HG02884 (cell line): ENCODE results near the gene CEP131.

Source experiments
- ATAC-seq: cut with Tn5 transposase; IDR thresholded peaks from one replicate; pipeline ENCODE4 v1.9.1; 2021; ENCODE audit warnings: mild to moderate bottlenecking, moderate library complexity; ENCODE audit not compliant: unreplicated experiment

Gene CEP131

DNA sequence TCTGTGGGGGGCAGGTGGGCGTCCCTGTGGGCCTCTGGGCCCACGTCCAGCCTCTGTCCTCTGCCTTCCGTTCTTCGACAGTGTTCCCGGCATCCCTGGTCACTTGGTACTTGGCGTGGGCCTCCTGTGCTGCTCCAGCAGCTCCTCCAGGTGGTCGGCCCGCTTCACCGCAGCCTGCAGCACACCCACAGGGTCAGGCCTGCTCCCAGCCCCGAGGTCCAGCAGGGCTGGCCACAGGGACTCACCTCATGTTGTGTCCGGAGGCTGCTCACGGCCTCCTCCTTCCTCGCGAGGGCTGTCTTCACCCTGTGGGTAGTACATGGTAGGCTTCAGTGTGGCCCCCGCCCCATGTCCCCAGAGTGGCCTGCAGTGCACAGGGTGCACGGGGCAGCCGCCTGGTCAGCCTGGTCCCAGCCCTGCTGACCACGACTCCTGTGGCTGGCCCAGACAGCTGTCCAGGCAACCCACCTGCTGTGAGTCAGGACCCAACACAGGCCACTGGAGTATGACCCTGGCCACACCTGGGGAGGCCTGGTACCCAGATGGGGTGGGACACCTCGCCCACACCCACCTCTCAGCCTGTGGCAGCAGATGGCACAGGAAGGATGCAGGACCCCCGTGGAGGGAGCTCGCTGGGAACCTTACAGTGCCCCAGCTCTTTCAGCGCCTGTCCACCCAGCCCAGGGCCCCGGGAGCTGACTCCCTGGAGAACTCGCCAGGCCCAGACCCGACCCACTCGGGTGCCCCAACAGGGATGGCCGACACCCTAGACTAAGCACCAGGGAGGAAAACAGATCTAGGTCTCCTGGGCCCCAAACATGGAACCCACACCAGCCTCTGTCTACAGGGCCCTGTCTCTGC is 32.9 kb downstream of the CEP131 start:
- no peak for ATAC-seq

DNA sequence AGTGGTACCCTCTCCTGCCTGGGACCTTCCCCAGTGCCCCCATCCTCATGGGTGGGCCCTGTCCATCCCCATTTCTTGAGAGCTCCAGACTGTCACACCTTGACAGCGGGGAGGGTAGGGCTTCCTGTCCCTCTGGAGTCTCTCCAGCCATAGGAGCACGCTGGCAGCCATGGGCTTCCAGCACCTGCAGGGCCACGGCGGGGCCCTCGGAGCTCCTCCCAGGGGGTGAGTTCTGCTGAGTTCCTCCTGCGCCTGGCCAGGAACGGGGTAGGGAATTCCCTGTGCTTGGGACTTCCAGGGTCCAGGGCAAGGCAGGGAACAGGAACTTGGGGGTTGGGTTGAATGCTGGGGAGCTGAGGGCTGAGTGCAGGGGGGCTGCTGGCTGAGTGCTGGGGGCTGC is 33.7 kb downstream of the CEP131 start:
- ATAC-seq, result no peak

DNA sequence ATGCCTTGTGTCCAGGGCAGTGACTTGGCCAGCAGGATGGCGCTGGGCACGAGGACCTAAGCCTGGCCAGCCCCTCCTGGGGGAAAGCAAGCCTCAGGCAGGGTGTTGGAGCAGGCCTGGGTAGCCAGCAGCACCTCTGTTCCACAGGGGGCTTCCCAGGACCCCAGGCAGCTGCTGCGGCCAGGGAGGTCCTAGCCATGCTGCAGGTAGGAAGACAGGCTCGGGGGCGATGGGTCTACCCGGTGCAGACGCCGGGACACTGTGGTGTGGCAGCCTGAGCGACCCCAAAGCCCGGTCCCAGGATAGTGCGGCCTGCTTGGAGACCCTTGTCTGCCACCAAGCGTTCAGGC is 34.3 kb downstream of the CEP131 start:
- ATAC-seq, result no peak

DNA sequence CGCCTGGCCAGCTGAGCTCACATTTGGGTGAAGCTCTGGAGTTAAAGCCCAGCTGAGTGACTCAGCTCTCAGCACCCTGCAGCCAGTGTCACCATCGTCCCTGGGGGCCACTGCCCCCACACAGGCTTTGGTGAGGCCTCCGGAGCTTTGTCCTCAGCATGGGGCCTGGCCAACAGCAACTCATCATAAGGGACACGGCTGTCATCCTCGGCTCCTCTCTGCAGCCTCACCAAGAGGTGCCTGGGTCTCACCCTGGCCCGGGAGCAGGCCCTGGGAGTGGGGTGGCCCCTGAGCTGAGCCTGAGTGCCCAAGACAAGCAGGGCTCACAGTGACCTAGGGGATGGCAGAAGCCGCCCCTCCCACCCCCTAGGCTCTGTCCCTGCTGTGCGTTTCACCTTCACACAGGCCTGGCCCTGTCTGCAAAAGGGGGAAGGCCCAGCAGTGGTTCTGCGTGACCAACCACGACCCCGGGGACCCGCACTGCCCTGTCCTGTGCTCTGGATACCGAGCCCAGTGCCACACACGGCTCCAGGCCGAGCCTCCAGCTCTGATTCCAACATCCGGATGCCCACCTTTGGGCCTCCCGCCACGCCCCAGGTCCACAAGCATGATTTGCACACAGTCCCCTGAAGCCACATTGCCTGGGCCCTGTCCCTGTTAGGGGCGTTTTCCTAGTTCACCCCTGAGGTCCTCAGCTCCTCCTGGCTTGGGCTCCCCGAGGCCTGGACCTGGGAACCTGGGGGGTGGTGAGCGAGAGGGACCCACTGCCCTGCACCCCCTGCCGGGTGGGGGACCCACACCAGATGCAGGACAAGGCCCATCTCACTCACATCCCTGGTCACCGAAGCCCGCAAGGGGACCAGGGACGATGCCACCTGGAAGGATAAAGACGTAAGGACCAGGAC is 34.9 kb downstream of the CEP131 start:
- no peak for ATAC-seq

GRCh38 chr17:81187120-81187519 is 35.6 kb downstream of the CEP131 start:
- ATAC-seq, result no peak

DNA sequence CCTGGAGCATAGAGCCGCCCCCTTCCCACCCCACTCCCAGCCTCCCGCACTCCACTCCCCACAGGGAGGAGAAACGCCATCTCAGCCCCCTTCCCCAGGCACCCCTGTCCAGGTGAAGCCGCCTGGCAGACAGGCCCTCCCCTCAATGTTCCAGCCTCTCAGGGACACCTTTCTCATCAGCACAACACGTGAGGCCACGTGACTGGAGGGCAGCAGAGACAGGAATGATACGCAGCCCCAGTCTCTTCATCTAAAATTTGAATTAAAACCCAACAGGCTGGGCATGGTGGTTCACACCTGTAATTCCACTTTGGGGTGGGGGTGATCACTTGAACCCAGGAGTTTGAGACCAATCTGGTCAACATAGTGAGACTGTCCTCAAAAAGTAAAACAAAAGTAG is 36.6 kb downstream of the CEP131 start:
- no peak for ATAC-seq

GRCh38 chr17:81184555-81184954 is 38.2 kb downstream of the CEP131 start:
- ATAC-seq, result no peak

GRCh38 chr17:81183807-81184206 is 39.0 kb downstream of the CEP131 start:
- ATAC-seq, result no peak

DNA sequence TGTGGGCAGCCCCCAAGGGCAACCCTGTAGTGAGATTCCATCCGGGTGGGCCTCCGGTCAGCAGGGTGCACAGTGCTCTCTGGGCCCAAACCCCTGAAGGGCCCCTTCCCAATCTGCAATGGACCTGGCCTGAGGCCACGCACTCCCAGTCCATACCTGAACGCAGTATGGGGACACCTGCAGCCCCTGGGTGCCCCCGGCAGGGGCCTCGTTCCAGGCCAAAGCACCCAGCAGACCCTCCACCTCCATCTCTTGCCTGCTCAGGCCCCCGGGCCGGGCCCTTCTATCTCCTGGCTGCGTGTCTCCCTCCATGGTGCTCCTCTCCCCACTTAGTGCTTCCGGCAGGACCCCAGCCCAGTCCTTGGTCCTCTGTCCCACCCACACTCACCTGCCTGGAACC is 39.4 kb downstream of the CEP131 start:
- ATAC-seq, result no peak

GRCh38 chr17:81182596-81182995 is 40.2 kb downstream of the CEP131 start:
- no peak for ATAC-seq

- no peak for ATAC-seq
These were observed 41.0 kb downstream of the CEP131 start for GRCh38 chr17:81181811-81182185.

DNA sequence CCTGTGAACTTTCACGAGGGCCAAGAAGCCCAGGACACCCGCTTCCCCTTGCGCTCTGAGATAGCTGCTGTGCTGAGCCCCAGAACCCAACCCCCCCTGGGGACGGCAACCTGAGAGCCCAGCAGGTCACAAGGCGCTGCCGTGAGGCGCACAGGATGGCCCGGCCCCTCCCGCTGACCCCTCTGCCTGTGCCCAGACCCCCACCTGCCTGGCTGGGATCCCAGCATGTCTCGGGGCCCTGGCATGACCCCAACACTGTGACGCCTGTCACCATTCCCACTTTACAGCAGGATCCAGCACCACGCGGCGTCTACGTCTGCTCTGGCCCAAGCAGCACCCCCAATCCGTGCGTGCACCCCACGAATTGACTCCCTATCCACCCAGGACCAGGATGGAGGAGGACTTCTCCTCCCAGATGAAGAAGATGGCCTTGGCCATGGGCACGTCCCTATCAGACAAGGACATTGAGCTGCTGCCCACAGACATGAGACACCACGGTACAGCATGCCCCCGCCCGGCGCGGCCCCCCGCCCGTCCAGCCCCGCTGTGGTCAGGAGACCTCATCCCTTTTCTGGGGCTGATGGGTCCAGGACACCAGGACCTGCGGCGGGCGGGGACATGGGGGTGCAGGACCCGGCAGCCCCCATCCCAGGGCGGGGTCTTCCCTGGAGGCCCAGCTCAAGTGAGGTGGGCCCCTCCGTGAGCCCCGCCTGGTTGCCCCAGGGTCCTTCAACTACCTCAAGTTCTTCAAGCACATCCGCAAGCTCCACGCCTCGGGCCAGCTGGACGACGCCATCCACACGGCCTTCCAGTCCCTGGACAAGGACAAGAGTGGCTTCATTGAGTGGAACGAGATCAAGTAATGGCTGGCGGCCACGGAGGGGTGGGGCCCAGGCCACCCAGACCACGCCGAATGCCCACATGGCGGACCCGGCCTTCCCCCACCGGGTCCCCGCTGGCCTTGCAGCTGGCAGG is 41.6 kb downstream of the CEP131 start:
- ATAC-seq, result no peak

DNA sequence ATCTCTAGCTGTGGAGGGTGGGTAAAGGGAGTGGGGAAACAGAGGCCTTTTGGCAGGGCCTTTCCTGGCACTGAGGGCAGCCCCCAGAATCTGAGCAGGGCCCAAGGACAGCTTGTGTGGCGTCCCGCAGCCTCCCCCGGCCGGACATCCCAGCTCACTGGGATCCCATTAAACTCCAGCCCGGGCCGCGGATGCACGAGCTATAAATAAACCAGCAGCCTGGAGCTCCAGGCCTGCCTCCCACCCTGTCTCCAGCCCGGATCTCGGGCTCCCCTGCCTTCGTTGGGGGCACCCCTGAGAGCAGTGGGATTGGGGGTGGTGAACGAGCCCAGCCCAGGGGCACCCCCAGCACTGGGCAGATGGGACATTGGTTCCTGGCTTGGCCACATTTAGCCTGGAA is 42.9 kb downstream of the CEP131 start:
- ATAC-seq, result no peak

- ATAC-seq, result no peak
These were observed 43.5 kb downstream of the CEP131 start for GRCh38 chr17:81179220-81179619.

GRCh38 chr17:81178136-81179091 is 44.4 kb downstream of the CEP131 start:
- ATAC-seq, result no peak

DNA sequence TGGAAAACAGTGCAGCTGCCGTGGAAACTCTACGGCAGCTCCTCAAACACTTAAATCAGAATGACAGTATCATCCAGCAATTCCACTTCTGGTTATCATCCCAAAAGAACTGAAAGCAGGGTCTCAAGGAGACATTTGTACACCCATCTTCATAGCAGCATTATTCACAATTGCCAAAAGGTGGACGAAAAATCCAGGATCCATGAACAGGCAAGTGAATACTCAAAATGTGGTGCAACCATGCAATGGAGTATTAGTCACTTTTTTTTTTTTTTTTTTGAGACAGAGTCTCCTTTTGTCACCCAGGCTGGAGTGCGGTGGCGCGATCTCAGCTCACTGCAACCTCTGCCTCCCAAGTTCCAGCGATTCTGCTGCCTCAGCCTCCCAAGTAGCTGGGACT is 46.1 kb downstream of the CEP131 start:
- ATAC-seq, result no peak

DNA sequence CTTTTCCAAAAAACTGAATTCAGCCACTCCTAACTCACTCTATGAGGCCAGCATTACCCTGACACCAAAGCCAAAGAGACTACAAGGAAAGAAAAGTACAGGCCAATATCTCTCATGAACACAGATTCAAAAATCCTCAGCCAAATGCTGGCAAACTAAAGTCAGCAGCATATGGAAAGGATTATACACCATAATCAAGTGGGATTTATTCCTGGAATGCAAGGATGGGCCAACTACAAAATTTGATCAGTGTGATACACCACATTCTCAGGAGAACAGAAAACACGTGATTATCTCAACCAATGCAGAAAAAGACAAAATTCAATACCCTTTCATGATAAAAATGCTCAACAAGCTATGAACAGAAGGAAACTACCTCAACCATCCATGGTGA is 49.0 kb downstream of the CEP131 start:
- ATAC-seq, result no peak

DNA sequence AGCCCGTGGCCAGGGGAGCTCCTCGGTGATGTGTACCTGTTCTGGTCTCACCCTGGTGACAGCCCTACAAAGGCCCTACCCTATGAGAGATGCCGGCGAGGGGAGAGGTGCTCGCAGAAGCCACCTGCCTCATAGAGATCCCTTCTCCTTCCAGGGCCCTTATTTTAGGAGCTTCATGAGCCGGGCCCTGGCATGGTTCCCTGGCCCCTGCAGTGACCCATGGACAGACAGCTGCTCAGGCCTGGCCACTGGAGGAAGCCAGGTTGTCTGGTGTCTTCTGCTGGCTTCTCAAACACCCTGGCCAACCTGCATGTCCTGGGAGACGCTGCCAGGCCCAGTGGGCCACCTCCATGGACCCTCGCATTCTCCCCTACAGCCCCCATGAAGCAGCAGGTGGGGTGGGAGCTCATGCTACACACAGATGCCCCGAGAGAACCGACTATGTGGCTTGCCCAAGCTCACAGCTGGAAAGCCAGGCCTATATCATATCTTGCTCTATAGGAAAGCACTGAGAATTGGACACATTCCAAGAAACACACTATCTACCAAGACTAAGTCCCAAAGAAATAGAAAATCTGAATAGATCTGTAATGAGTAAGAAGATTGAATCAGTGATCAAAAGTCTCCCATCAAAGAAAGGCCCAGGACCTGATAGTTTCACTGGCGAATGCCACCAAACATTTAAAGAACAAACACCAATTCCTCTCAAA is 49.6 kb downstream of the CEP131 start:
- no peak for ATAC-seq

- no peak for ATAC-seq
These were observed 50.8 kb downstream of the CEP131 start for GRCh38 chr17:81171941-81172340.
